Astrocyte of the spinal cord (primary cell): ENCODE results near the gene INTS7.

Source experiments
- DNase-seq: peaks from one replicate; pipeline ENCODE4 v3.0.0; 2011; ENCODE audit warnings: low read depth, low spot score
- H3K4me3 ChIP-seq: 2 replicates; pipeline ENCODE4 v1.5.1; 2011; ENCODE audit warnings: low read depth, mild to moderate bottlenecking, low read length, moderate library complexity
- CTCF ChIP-seq: IDR thresholded peaks from 2 replicates; pipeline ENCODE4 v1.5.1; 2012; ENCODE audit warnings: low read depth, mild to moderate bottlenecking, low read length, inconsistent platforms
- in situ Hi-C: cut with HindIII; loops from 2 replicates; pipeline ENCODE4 v1.10.0; 2017; ENCODE audit warnings: low sequenced_read_pairs

The INTS7 gene

DNA sequence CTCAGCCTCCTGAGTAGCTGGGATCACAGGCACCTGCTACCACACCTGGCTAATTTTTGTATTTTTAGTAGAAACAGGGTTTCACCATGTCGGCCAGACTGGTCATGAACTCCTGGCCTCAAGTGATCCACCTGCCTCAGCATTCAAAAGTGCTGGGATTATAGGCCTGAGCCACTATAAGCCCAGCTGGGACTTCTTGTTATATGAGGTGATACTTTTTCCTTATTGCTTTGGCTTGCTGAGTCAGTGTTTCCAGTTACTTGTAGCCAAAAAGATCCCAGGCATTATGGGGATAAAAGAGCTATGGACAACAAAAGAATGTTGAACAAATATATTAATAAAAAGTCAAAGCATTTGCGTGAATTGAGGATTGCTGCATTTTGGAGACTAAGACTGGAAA lies 134.9 kb downstream of the INTS7 start:
- no peak overlapping the region for H3K4me3 ChIP-seq
- in situ Hi-C loops: no loop called here
- no peak for TF ChIP-seq CTCF
- DNase-seq: no peak

- in situ Hi-C loops: no loop called here
- TF ChIP-seq CTCF: no peak
- H3K4me3 ChIP-seq: no peak overlapping the region
- no peak for DNase-seq
Measured at GRCh38 chr1:211896958-211897357, 138.4 kb downstream of the INTS7 start.

- no peak for TF ChIP-seq CTCF
- DNase-seq: no peak
- no peak overlapping the region for H3K4me3 ChIP-seq
- in situ Hi-C loops: no loop called here
Measured at GRCh38 chr1:211895126-211895759, 140.1 kb downstream of the INTS7 start.

DNA sequence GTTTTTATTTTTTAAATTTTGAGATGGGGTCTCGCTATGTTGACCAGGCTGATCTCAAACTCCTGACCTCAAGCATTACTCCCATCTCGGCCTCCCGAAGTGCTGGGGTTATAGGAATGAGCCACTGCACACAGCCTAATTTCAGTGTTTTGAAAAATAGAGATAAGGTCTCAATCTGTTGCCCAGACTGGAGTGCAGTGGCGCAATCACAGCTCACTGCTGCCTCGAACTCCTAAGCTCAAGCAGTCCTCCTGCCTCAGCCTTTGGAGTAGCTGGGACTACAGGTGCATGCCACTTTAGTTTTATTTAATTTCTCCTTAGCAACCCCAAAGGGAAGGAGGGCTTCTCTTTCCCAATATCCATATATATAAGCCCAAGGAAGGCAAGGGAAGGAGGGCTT lies 141.0 kb downstream of the INTS7 start:
- no peak overlapping the region for H3K4me3 ChIP-seq
- in situ Hi-C loops: no loop called here
- no peak for DNase-seq
- no peak for TF ChIP-seq CTCF

DNA sequence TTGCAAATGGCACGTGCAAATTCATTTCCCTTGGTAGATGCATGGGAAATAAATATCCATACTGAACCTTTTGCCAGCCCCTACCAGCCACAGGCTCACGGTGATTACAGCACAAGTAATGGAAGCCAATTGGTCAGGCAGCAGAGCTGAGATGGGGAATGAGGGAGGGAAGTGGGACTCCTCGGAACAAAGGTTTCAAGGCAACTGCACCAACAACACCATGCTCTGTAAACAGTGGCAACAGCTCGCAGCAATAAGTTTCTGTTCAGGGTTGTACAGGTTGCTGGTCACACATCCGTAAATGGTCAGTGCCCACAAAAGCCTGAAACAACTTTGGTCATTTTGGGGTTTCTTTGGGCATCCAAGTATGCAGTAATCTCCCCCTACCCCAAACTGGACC lies 142.1 kb downstream of the INTS7 start:
- no peak for TF ChIP-seq CTCF
- no peak for DNase-seq
- no peak overlapping the region for H3K4me3 ChIP-seq
- in situ Hi-C loops: no loop called here

- in situ Hi-C loops: no loop called here
- no peak for DNase-seq
- TF ChIP-seq CTCF: no peak
- H3K4me3 ChIP-seq: no peak overlapping the region
Measured at GRCh38 chr1:211892577-211892976, 142.8 kb downstream of the INTS7 start.

GRCh38 chr1:211891708-211892107 lies 143.6 kb downstream of the INTS7 start:
- in situ Hi-C loops: no loop called here
- H3K4me3 ChIP-seq: no peak overlapping the region
- DNase-seq: no peak
- TF ChIP-seq CTCF: no peak
